K562 (cell line): ENCODE results near the gene TCF12. TPM values are rescaled to one million over a fixed set of nuclear protein-coding genes. Genes with fewer than 3 reads are reported as not detected.

ENCODE experiments used
- BMI1 ChIP-seq: fragments of 150-350 bp; IDR thresholded peaks from 2 replicates; pipeline ENCODE4 v1.6.1; 2014; ENCODE audit warnings: low read length
- CBX1 ChIP-seq: sonication (generic); IDR thresholded peaks from 2 replicates; pipeline ENCODE4 v1.6.1; 2016; ENCODE audit warnings: antibody characterized with exemption, low read depth, mild to moderate bottlenecking
- CREB3 ChIP-seq: fragments of 450-650 bp; conservative IDR thresholded peaks from 2 replicates; pipeline ENCODE4 v1.6.1; 2016; ENCODE audit warnings: missing genetic modification characterization, low read depth, mild to moderate bottlenecking, missing compliant biosample characterization, moderate library complexity
- CREB3L1 ChIP-seq: fragments of 450-650 bp; IDR thresholded peaks from 2 replicates; pipeline ENCODE4 v1.6.1; 2014; ENCODE audit warnings: low read depth, mild to moderate bottlenecking, moderate library complexity, borderline replicate concordance
- EP300 ChIP-seq: IDR thresholded peaks from 2 replicates; pipeline ENCODE4 v1.6.1; 2012; ENCODE audit warnings: low read length, improper control_type of control experiment
- ESRRA ChIP-seq: fragments of 450-650 bp; IDR thresholded peaks from 2 replicates; pipeline ENCODE4 v1.6.1; 2014; ENCODE audit warnings: low read depth, mild to moderate bottlenecking, moderate library complexity, borderline replicate concordance
- EWSR1 ChIP-seq: fragments of 450-650 bp; IDR thresholded peaks from 2 replicates; pipeline ENCODE4 v1.6.1; 2018; ENCODE audit warnings: borderline replicate concordance, mild to moderate bottlenecking, low read depth, moderate library complexity; ENCODE audit not compliant: partially characterized antibody
- IRF1 ChIP-seq: sonication (generic); formaldehyde crosslinking; IDR thresholded peaks from 2 replicates; pipeline ENCODE4 v1.8.0; 2022; ENCODE audit warnings: missing genetic modification reagents, mild to moderate bottlenecking, borderline replicate concordance
- MYNN ChIP-seq, 2 experiments: sonication (generic); formaldehyde crosslinking in 1 of 2; IDR thresholded peaks; 2 replicates each; pipeline versions ENCODE4 v1.5.0 to v1.6.1; 2016 to 2020; ENCODE audit warnings: antibody characterized with exemption in 1 of 2, missing genetic modification reagents in 1 of 2
- NCOR1 ChIP-seq: fragments of 450-650 bp; IDR thresholded peaks from 2 replicates; pipeline ENCODE4 v1.6.1; 2016; ENCODE audit warnings: mild to moderate bottlenecking, moderate library complexity
- PBX2 ChIP-seq, 2 experiments: IDR thresholded peaks in 1 of 2; conservative IDR thresholded peaks in 1 of 2; 2 replicates each; pipeline ENCODE4 v1.6.1; 2016; ENCODE audit warnings: low read depth in 2 of 2, mild to moderate bottlenecking in 1 of 2, missing compliant biosample characterization in 1 of 2, missing genetic modification characterization in 1 of 2, moderate library complexity in 1 of 2
- PHB2 ChIP-seq: fragments of 450-650 bp; IDR thresholded peaks from 2 replicates; pipeline ENCODE4 v1.6.1; 2017; ENCODE audit warnings: low read depth
- PRPF4 ChIP-seq: fragments of 200-400 bp; formaldehyde crosslinking; IDR thresholded peaks from one replicate; pipeline ENCODE4 v1.6.1; 2017; ENCODE audit warnings: low read length, low read depth, mild to moderate bottlenecking; ENCODE audit not compliant: insufficient read depth, poor library complexity, severe bottlenecking
- RCOR1 ChIP-seq, 2 experiments: IDR thresholded peaks; 2 replicates each; pipeline ENCODE4 v1.6.1; 2012; ENCODE audit warnings: low read depth in 2 of 2, low read length in 2 of 2, borderline replicate concordance in 1 of 2, improper control_type of control experiment in 1 of 2
- SRSF9 ChIP-seq: fragments of 200-400 bp; formaldehyde crosslinking; IDR thresholded peaks from 2 replicates; pipeline ENCODE4 v1.6.1; 2017; ENCODE audit warnings: low read depth, low read length, borderline replicate concordance
- ZBTB5 ChIP-seq: fragments of 450-650 bp; IDR thresholded peaks from 2 replicates; pipeline ENCODE4 v1.6.1; 2017; ENCODE audit warnings: antibody characterized with exemption
- ZFP1 ChIP-seq: fragments of 450-650 bp; formaldehyde crosslinking; IDR thresholded peaks from 2 replicates; pipeline ENCODE4 v1.4.0; 2020; ENCODE audit warnings: mild to moderate bottlenecking, mixed read lengths
- ZNF143 ChIP-seq: sonication (generic); formaldehyde crosslinking; IDR thresholded peaks from 2 replicates; pipeline ENCODE4 v1.9.0; 2022; ENCODE audit warnings: mild to moderate bottlenecking, missing genetic modification reagents
- ZNF347 ChIP-seq: fragments of 450-650 bp; formaldehyde crosslinking; IDR thresholded peaks from 2 replicates; pipeline ENCODE4 v1.4.0; 2020; ENCODE audit warnings: low read depth, mild to moderate bottlenecking, moderate library complexity
- ZNF551 ChIP-seq: fragments of 250-450 bp; sonication (Bioruptor Pico); IDR thresholded peaks from 2 replicates; pipeline ENCODE4 v1.5.0; 2021; ENCODE audit warnings: mild to moderate bottlenecking, moderate library complexity
- polyA plus RNA-seq, 8 experiments: library from polyadenylated mRNA; depleted of rRNA in 4 of 8; stranded (reverse) in 5 of 8; unstranded in 3 of 8; fragments of >200 nt; fragmentation: Nextera tagmentation in 2 of 8; fragmentation: Illumina TruSeq in 1 of 8; extraction: Ambion mirVana in 2 of 8; extraction: Trizol in 1 of 8; gene quantifications; 2 replicates each; pipeline versions ENCODE4 v1.2.1 to v1.2.3, GENCODE V29; 2011 to 2014; ENCODE audit warnings: inconsistent platforms in 1 of 8, missing spikeins in 1 of 8
- total RNA-seq, 7 experiments: library from RNA; depleted of rRNA in 6 of 7; stranded (reverse); fragments of >200 nt in 6 of 7; fragmentation: Illumina TruSeq in 2 of 7; extraction: Trizol in 2 of 7; gene quantifications; 2 replicates each; pipeline versions ENCODE4 v1.2.1 to v1.2.3, GENCODE V29; 2011 to 2021; ENCODE audit warnings: low replicate concordance in 1 of 7

The TCF12 gene
- total and polyA plus RNA-seq, 9 of the 15 experiments (the other 6 are each of a cell fraction or from before 2014, with no cell fraction given): 10.5 to 132 (median 52.9) TPM

- no peak for TF ChIP-seq CREB3L1
- no peak for TF ChIP-seq CREB3 (tag)
- no peak for TF ChIP-seq BMI1
- TF ChIP-seq CBX1: no peak
- TF ChIP-seq EP300: peak; percentile 90
- TF ChIP-seq IRF1: no peak
- TF ChIP-seq NCOR1: peak; percentile 46; the same call in 1 of the 2 replicates
- no peak for TF ChIP-seq ZBTB5
- TF ChIP-seq MYNN (IDR thresholded peaks at IDR 0.05): no peak
- no peak for TF ChIP-seq MYNN (CRISPR knock-in tag; IDR thresholded peaks at IDR 0.05)
- TF ChIP-seq EWSR1: no peak
- no peak for TF ChIP-seq PHB2
- TF ChIP-seq ESRRA: peak; percentile 80
- TF ChIP-seq SRSF9: no peak
- no peak for TF ChIP-seq ZNF143 (CRISPR knock-in tag)
- TF ChIP-seq RCOR1 (IDR thresholded peaks at IDR 0.05; ENCODE audit: borderline replicate concordance in 1 of 2, low read depth in 2 of 2, low read length in 2 of 2): peak in 1 of 2 experiments; percentile 80; a peak in 2 of 4 replicates
- no peak for TF ChIP-seq ZNF551 (CRISPR knock-in tag)
- TF ChIP-seq ZNF347 (CRISPR knock-in tag): no peak
- TF ChIP-seq PBX2 (CRISPR knock-in tag; IDR thresholded peaks at IDR 0.05; ENCODE audit: low read depth): peak; percentile 82
- TF ChIP-seq PBX2 (tag; conservative IDR thresholded peaks at IDR 0.05; ENCODE audit: low read depth): peak; percentile 98
- TF ChIP-seq PRPF4: no peak
- TF ChIP-seq ZFP1: no peak
Measured at GRCh38 chr15:56923174-56923591, 4.7 kb downstream of the TCF12 start (continued).
